HCT116 (cell line): ENCODE data around the gene GNG12. TPM values are rescaled to one million over a fixed set of nuclear protein-coding genes. Genes with fewer than 3 reads are reported as not detected.

Experiments
- ATAC-seq: fragments of 200-7000 bp; cut with Tn5 transposase; 2 replicates; pipeline ENCODE4 v1.9.1; 2020; ENCODE audit warnings: mild to moderate bottlenecking, moderate library complexity
- BruUV-seq: library from RNA; stranded (reverse); fragments of 400-500 nt; replicated peaks from 2 replicates; lab custom pipeline; 2021; lab: Mats Ljungman, UMichigan
- CTCF ChIA-PET: fragments of 300-600 bp; sonication (Branson Sonifier 250); formaldehyde crosslinking; loops from one replicate; lab custom pipeline; 2021; ENCODE audit warnings: antibody characterized with exemption; lab: Charles Lee
- POLR2A ChIA-PET: fragments of 300-600, 350-600 bp; sonication (Branson Sonifier 250); formaldehyde crosslinking; loops from one replicate; lab custom pipeline; 2021; ENCODE audit warnings: antibody characterized with exemption; lab: Charles Lee
- RAD21 ChIA-PET, 2 experiments: fragments of 300-600 bp; sonication (Branson Sonifier 250); formaldehyde crosslinking; loops; one replicate each; lab custom pipeline; 2023; ENCODE audit warnings: low total read pairs in 2 of 2; ENCODE audit not compliant: uncharacterized antibody in 2 of 2, unreplicated experiment in 2 of 2, low non-redundant PET in 1 of 2; lab: Charles Lee
- DNase-seq: peaks from one replicate; pipeline ENCODE4 v3.0.0-alpha.2; 2010; ENCODE audit warnings: low read depth, low spot score
- H2AFZ ChIP-seq: fragments of 200-600 bp; shearing (Covaris generic), sonication (generic); 2 replicates; pipeline ENCODE4 v1.6.1; 2017; ENCODE audit warnings: low read depth, mixed run types, mixed read lengths, antibody characterized with exemption, low read length; ENCODE audit not compliant: poor library complexity, severe bottlenecking
- H3K27ac ChIP-seq: 2 replicates; pipeline ENCODE4 v1.5.1; 2012; ENCODE audit warnings: low read depth, low read length
- H3K27me3 ChIP-seq: fragments of 200-600 bp; sonication (generic); 2 replicates; pipeline ENCODE4 v1.6.1; 2016; ENCODE audit warnings: mixed run types, low read length, mixed read lengths; ENCODE audit not compliant: insufficient read depth
- H3K36me3 ChIP-seq, 2 experiments: fragments of 200-500 bp in 1 of 2; fragments of 200-600 bp in 1 of 2; sonication (Bioruptor generic) in 1 of 2; sonication (generic) in 1 of 2; 2 replicates each; pipeline versions ENCODE4 v1.5.1 to v1.6.1; 2014 to 2016; ENCODE audit warnings: low read length in 2 of 2, inconsistent platforms in 1 of 2, mixed read lengths in 1 of 2, mixed run types in 1 of 2; ENCODE audit not compliant: insufficient read depth in 2 of 2, control insufficient read depth in 1 of 2
- H3K4me1 ChIP-seq, 2 experiments: fragments of 200-600 bp in 1 of 2; sonication (generic) in 1 of 2; 2 replicates each; pipeline versions ENCODE4 v1.5.1 to v1.6.1; 2012 to 2017; ENCODE audit warnings: low read length in 2 of 2, inconsistent platforms in 1 of 2, mild to moderate bottlenecking in 1 of 2, mixed read lengths in 1 of 2, mixed run types in 1 of 2, moderate library complexity in 1 of 2; ENCODE audit not compliant: insufficient read depth in 2 of 2, control insufficient read depth in 1 of 2
- H3K4me2 ChIP-seq: fragments of 200-600 bp; sonication (generic); 2 replicates; pipeline ENCODE4 v1.6.1; 2017; ENCODE audit warnings: mixed run types, low read length, mixed read lengths
- H3K4me3 ChIP-seq, 2 experiments: fragments of 200-600 bp in 1 of 2; sonication (generic) in 1 of 2; replicated peaks in 1 of 2; 2 replicates each; pipeline ENCODE4 v1.5.1; 2011 to 2016; ENCODE audit warnings: low read length in 2 of 2, control low read depth in 1 of 2, low read depth in 1 of 2, mild to moderate bottlenecking in 1 of 2, mixed read lengths in 1 of 2, mixed run types in 1 of 2
- H3K79me2 ChIP-seq: fragments of 200-600 bp; sonication (generic); 2 replicates; pipeline ENCODE4 v1.6.1; 2017; ENCODE audit warnings: mild to moderate bottlenecking, mixed run types, low read length, moderate library complexity, mixed read lengths; ENCODE audit not compliant: insufficient read depth
- H3K9ac ChIP-seq: fragments of 200-600 bp; sonication (generic); 2 replicates; pipeline ENCODE4 v1.6.1; 2016; ENCODE audit warnings: low read length, mixed read lengths
- H3K9me2 ChIP-seq: fragments of 200-600 bp; sonication (generic), shearing (Covaris generic); 2 replicates; pipeline ENCODE4 v1.6.1; 2017; ENCODE audit warnings: mixed run types, mild to moderate bottlenecking, moderate library complexity; ENCODE audit not compliant: insufficient read depth
- H3K9me3 ChIP-seq, 2 experiments: fragments of 200-500 bp in 1 of 2; fragments of 200-600 bp in 1 of 2; sonication (Bioruptor generic) in 1 of 2; sonication (generic) in 1 of 2; 2 replicates each; pipeline ENCODE4 v1.6.1; 2014 to 2017; ENCODE audit warnings: low read length in 2 of 2, mixed read lengths in 2 of 2, inconsistent platforms in 1 of 2, low read depth in 1 of 2, mild to moderate bottlenecking in 1 of 2, mixed run types in 1 of 2, moderate library complexity in 1 of 2; ENCODE audit not compliant: control insufficient read depth in 1 of 2, insufficient read depth in 1 of 2
- H4K20me1 ChIP-seq: fragments of 200-600 bp; sonication (generic), shearing (Covaris generic); 2 replicates; pipeline ENCODE4 v1.6.1; 2017; ENCODE audit warnings: mixed run types, mild to moderate bottlenecking, moderate library complexity; ENCODE audit not compliant: insufficient read depth
- CBX3 ChIP-seq: IDR thresholded peaks from 2 replicates; pipeline ENCODE4 v1.6.1; 2012; ENCODE audit warnings: low read depth
- CEBPB ChIP-seq: IDR thresholded peaks from 2 replicates; pipeline ENCODE4 v1.6.1; 2012; ENCODE audit warnings: low read depth
- EZH2 ChIP-seq: fragments of 200-600 bp; sonication (generic); IDR thresholded peaks from 2 replicates; pipeline ENCODE4 v1.6.1; 2017; ENCODE audit warnings: antibody characterized with exemption, mixed run types
- FOSL1 ChIP-seq: IDR thresholded peaks from 2 replicates; pipeline ENCODE4 v1.6.1; 2012; ENCODE audit warnings: low read depth
- JUND ChIP-seq: IDR thresholded peaks from 2 replicates; pipeline ENCODE4 v1.6.1; 2012
- POLR2AphosphoS5 ChIP-seq: IDR thresholded peaks from 2 replicates; pipeline ENCODE4 v1.6.1; 2011; ENCODE audit warnings: mild to moderate bottlenecking, low read depth, low read length, moderate library complexity
- RAD21 ChIP-seq: IDR thresholded peaks from 2 replicates; pipeline ENCODE4 v1.6.1; 2012; ENCODE audit warnings: low read depth, mild to moderate bottlenecking
- SIN3A ChIP-seq: IDR thresholded peaks from 2 replicates; pipeline ENCODE4 v1.6.1; 2012; ENCODE audit warnings: low read depth
- SP1 ChIP-seq: IDR thresholded peaks from 2 replicates; pipeline ENCODE4 v1.6.1; 2012; ENCODE audit warnings: low read depth
- YY1 ChIP-seq: IDR thresholded peaks from 2 replicates; pipeline ENCODE4 v1.6.1; 2011; ENCODE audit warnings: low read length, low read depth, moderate library complexity, mild to moderate bottlenecking; ENCODE audit not compliant: insufficient replicate concordance; ENCODE audit errors: extremely low read depth
- intact Hi-C: fragments of 100-400 bp; cut with micrococcal nuclease; formaldehyde crosslinking; loops from 2 replicates; pipeline ENCODE4 v1.10.0; 2022
- total RNA-seq: library from RNA; stranded (reverse); gene quantifications from one replicate; pipeline ENCODE4 v1.2.1, GENCODE V29; 2021; ENCODE audit not compliant: unreplicated experiment
- TF ChIP-seq, protein P1 (sequence below): IDR thresholded peaks from 2 replicates; pipeline ENCODE4 v1.6.1; 2012

Gene GNG12
- total RNA-seq, 1 experiment from 2014 or later: 49.6 TPM

DNA sequence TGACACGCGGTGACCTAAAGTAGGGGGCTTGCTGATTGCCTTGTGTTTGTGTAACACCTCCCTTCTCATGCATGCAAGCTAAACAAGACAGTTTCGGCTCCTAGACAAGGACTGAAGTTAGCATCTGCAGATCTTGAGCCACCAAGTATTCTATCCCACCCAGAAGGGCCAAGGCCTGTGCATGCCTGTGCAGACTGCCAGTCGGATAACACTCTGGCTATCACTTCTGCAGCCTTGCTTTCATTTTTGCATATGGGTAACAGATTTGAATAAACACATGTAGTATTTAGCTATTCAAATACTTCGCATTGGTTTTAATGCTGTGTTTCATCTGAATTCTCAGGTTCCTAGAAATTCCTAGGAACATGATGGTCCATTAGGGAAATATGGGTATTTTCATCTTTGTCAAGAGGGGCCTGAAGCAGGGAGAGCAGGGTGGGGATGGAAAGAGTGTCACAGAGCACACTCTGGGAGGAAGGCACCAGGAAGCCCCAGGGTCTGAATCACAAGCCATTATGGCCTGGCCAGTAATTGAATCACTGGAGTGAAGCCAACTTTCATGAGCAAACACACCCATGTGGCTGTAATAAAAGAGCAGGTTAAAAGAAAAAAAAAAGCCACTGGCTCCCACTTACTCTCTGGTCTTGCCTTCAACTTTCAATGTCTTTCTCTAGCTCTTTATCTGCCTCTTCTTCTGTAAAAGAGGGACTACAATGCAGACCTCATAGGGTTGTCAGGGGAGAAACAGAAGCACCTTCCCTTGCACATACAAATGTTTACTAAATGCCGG, 120.0 kb downstream of the GNG12 start:
- H3K4me1 ChIP-seq: peaks cover 74 to 83% of the 10 kb centered on the region in 2 experiments
- ATAC-seq (peak; percentile 78), DNase-seq (peak; percentile 86)
- CTCF ChIA-PET: no interaction called here
- H3K27me3 ChIP-seq: no peaks in the 10 kb centered on the region
- H3K4me2 ChIP-seq: peak overlapping the region; percentile 80
- peak overlapping the region; percentile 58 for H3K9ac ChIP-seq
- no peaks in the 10 kb centered on the region for H3K9me3 ChIP-seq
- POLR2A ChIA-PET: interaction anchor here (1.6 kb wide), 1 partner anchor 28 kb away, joined by 5 read pairs; the partner anchor contains the start of gene GADD45A
- H3K27ac ChIP-seq: peak overlapping the region; percentile 57
- H3K36me3 ChIP-seq: no peaks in the 10 kb centered on the region
- BruUV-seq: no TSS peak
- no peaks in the 10 kb centered on the region for H4K20me1 ChIP-seq
- TF ChIP-seq EZH2 (no peak), YY1 (peak; percentile 53), CBX3 (peak; percentile 79; the same call in 1 of the 2 replicates), SIN3A (peak; percentile 57), SP1 (peak; percentile 84), FOSL1 (peak; percentile 73), RAD21 (no peak; the same call in none of the 2 replicates), CEBPB (no peak), JUND (peak; percentile 88), POLR2AphosphoS5 (peak; percentile 59; the same call in 1 of the 2 replicates)
- TF ChIP-seq, protein P1, sequence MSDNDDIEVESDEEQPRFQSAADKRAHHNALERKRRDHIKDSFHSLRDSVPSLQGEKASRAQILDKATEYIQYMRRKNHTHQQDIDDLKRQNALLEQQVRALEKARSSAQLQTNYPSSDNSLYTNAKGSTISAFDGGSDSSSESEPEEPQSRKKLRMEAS: peak; percentile 71
- no peak overlapping the region for H2AFZ ChIP-seq
- no peaks in the 10 kb centered on the region for H3K9me2 ChIP-seq
- RAD21 ChIA-PET: no interaction called here
- H3K4me3 ChIP-seq: peak overlapping the region in 1 of 2 experiments; percentile 39; a peak in 2 of 4 replicates
- intact Hi-C loops: no loop called here
- no peaks in the 10 kb centered on the region for H3K79me2 ChIP-seq
